GM12892 (cell line): ENCODE measurements around the gene SAMD13.

Experiments used
- POLR2A ChIP-seq: IDR thresholded peaks from 2 replicates; pipeline ENCODE4 v1.6.1; 2011; ENCODE audit warnings: low read depth, low read length, control low read depth
- POLR2AphosphoS5 ChIP-seq: IDR thresholded peaks from 2 replicates; pipeline ENCODE4 v1.6.1; 2011; ENCODE audit warnings: low read depth, low read length, control low read depth

- TF ChIP-seq POLR2A (no peak), POLR2AphosphoS5 (no peak)
Measured at GRCh38 chr1:84370266-84370665, 68.8 kb downstream of the SAMD13 start.
